Endothelial cell of umbilical vein (primary cell): ENCODE measurements around the gene TM9SF3. TPM values are rescaled to one million over a fixed set of nuclear protein-coding genes. Genes with fewer than 3 reads are reported as not detected.

Experiments
- BruUV-seq: library from RNA; stranded (reverse); fragments of 400-500 nt; replicated peaks from 2 replicates; lab custom pipeline; 2021; lab: Mats Ljungman, UMichigan
- CTCF ChIA-PET: fragments of 300-600, 350-600 bp; sonication (Branson Sonifier 250); formaldehyde crosslinking; loops from one replicate; lab custom pipeline; 2021; ENCODE audit warnings: antibody characterized with exemption, inconsistent platforms; lab: Charles Lee
- POLR2A ChIA-PET: fragments of 300-600, 350-600 bp; sonication (Branson Sonifier 250); formaldehyde crosslinking; loops from one replicate; lab custom pipeline; 2021; ENCODE audit warnings: antibody characterized with exemption, inconsistent platforms; lab: Charles Lee
- DNase-seq: peaks from one replicate; pipeline ENCODE4 v3.0.0-alpha.2; 2011; ENCODE audit warnings: low read depth, low spot score
- FAIRE-seq: peaks from 2 replicates; lab custom pipeline; 2011; peaks lifted over from hg19 to GRCh38; lab: Jason Lieb, UNC
- H2AFZ ChIP-seq: 2 replicates; pipeline ENCODE4 v1.6.0; 2012; ENCODE audit warnings: low read depth, low read length, control low read depth, inconsistent platforms
- H3K27ac ChIP-seq: 2 replicates; pipeline ENCODE4 v1.5.1; 2011; ENCODE audit warnings: low read depth, mild to moderate bottlenecking, control low read depth, low read length, moderate library complexity; ENCODE audit not compliant: insufficient read depth
- H3K27me3 ChIP-seq, 2 experiments: 2 replicates each; pipeline versions ENCODE4 v1.6.0 to v1.6.1; 2011; ENCODE audit warnings: low read length in 2 of 2, mixed read lengths in 1 of 2; ENCODE audit not compliant: control insufficient read depth in 2 of 2, insufficient read depth in 2 of 2
- H3K36me3 ChIP-seq, 2 experiments: 2 replicates in 1 of 2; 3 replicates in 1 of 2; pipeline ENCODE4 v1.5.1; 2011; ENCODE audit warnings: low read length in 2 of 2, mild to moderate bottlenecking in 1 of 2, moderate library complexity in 1 of 2; ENCODE audit not compliant: control insufficient read depth in 2 of 2, insufficient read depth in 2 of 2; ENCODE audit errors: extremely low read depth in 1 of 2
- H3K4me1 ChIP-seq: 3 replicates; pipeline ENCODE4 v1.5.1; 2011; ENCODE audit warnings: mild to moderate bottlenecking, low read length; ENCODE audit not compliant: control insufficient read depth, insufficient read depth; ENCODE audit errors: extremely low read depth
- H3K4me2 ChIP-seq: 2 replicates; pipeline ENCODE4 v1.6.1; 2011; ENCODE audit warnings: low read length, control low read depth, mixed read lengths; ENCODE audit not compliant: insufficient read depth
- H3K4me3 ChIP-seq, 3 experiments: fragments of 200-600 bp in 1 of 3; sonication (generic), shearing (Covaris generic) in 1 of 3; replicated peaks in 1 of 3; 2 replicates each; pipeline ENCODE4 v1.5.1; 2011 to 2016; ENCODE audit warnings: control low read depth in 3 of 3, low read length in 3 of 3, mild to moderate bottlenecking in 2 of 3, inconsistent platforms in 1 of 3, low read depth in 1 of 3, moderate library complexity in 1 of 3; ENCODE audit not compliant: insufficient read depth in 1 of 3
- H3K79me2 ChIP-seq: 2 replicates; pipeline ENCODE4 v1.6.0; 2012; ENCODE audit warnings: low read length, inconsistent platforms; ENCODE audit not compliant: control insufficient read depth, insufficient read depth
- H3K9ac ChIP-seq: replicated peaks from 2 replicates; pipeline ENCODE3; 2011; ENCODE audit warnings: low read length, control low read depth; ENCODE audit not compliant: insufficient read depth; ENCODE audit errors: extremely low read depth
- H3K9me1 ChIP-seq: replicated peaks from 3 replicates; pipeline ENCODE4 v1.6.0; 2011; ENCODE audit warnings: mild to moderate bottlenecking, low read length; ENCODE audit not compliant: control insufficient read depth, insufficient read depth; ENCODE audit errors: extremely low read depth
- H3K9me3 ChIP-seq: replicated peaks from 2 replicates; pipeline ENCODE4 v1.5.1; 2012; ENCODE audit warnings: low read length, inconsistent platforms; ENCODE audit not compliant: control insufficient read depth, insufficient read depth
- H4K20me1 ChIP-seq: replicated peaks from 2 replicates; pipeline ENCODE3; 2011; ENCODE audit warnings: mild to moderate bottlenecking, low read length; ENCODE audit not compliant: control insufficient read depth, insufficient read depth; ENCODE audit errors: extremely low read depth
- CTCF ChIP-seq, 2 donors: IDR thresholded peaks; 1 replicate in 1 of 2; 2 replicates in 1 of 2; pipeline ENCODE4 v1.5.1; 2011; ENCODE audit warnings: low read length in 2 of 2, mild to moderate bottlenecking in 2 of 2, moderate library complexity in 2 of 2, control low read depth in 1 of 2, inconsistent platforms in 1 of 2, low read depth in 1 of 2; ENCODE audit not compliant: insufficient read depth in 1 of 2; ENCODE audit errors: extremely low read depth in 1 of 2
- EZH2 ChIP-seq: IDR thresholded peaks from 2 replicates; pipeline ENCODE4 v1.6.1; 2012; ENCODE audit warnings: borderline replicate concordance, low read depth, mild to moderate bottlenecking, moderate library complexity, low read length, inconsistent platforms; ENCODE audit not compliant: severe bottlenecking
- FOS ChIP-seq: IDR thresholded peaks from 2 replicates; pipeline ENCODE4 v1.6.1; 2011; ENCODE audit warnings: mild to moderate bottlenecking, low read length, moderate library complexity, borderline replicate concordance; ENCODE audit not compliant: insufficient read depth
- GATA2 ChIP-seq: IDR thresholded peaks from 2 replicates; pipeline ENCODE4 v1.7.0; 2011; ENCODE audit warnings: low read depth, mild to moderate bottlenecking, moderate library complexity, mixed read lengths, low read length; ENCODE audit not compliant: insufficient read length, insufficient read depth
- JUN ChIP-seq: IDR thresholded peaks from 2 replicates; pipeline ENCODE4 v1.6.1; 2011; ENCODE audit warnings: borderline replicate concordance, low read depth; ENCODE audit not compliant: insufficient read length, insufficient read depth
- MAX ChIP-seq: IDR thresholded peaks from 2 replicates; pipeline ENCODE4 v1.6.1; 2011; ENCODE audit not compliant: insufficient read depth, insufficient read length
- MYC ChIP-seq: IDR thresholded peaks from one replicate; pipeline ENCODE4 v1.6.1; 2011; ENCODE audit warnings: mild to moderate bottlenecking, low read depth, low read length
- POLR2A ChIP-seq: IDR thresholded peaks from 2 replicates; pipeline ENCODE4 v1.6.1; 2012; ENCODE audit warnings: low read depth, mild to moderate bottlenecking, control low read depth, low read length
- POLR2AphosphoS5 ChIP-seq: IDR thresholded peaks from 2 replicates; pipeline ENCODE4 v1.6.1; 2012; ENCODE audit warnings: low read depth, mild to moderate bottlenecking, control low read depth, low read length, moderate library complexity; ENCODE audit not compliant: insufficient read depth
- dilution Hi-C: fragments of 300-500 bp; cut with MboI; formaldehyde crosslinking; loops from one replicate; pipeline ENCODE4 v1.15.0; 2019; ENCODE audit warnings: low sequenced_read_pairs; ENCODE audit not compliant: extremely low pct_ligation_motif_present
- intact Hi-C: fragments of 100-400 bp; cut with micrococcal nuclease; formaldehyde crosslinking; loops from one replicate; pipeline ENCODE4 v1.10.0; 2022
- polyA plus RNA-seq, 4 experiments: library from polyadenylated mRNA; depleted of rRNA in 3 of 4; stranded (reverse) in 3 of 4; unstranded in 1 of 4; fragments of >200 nt; gene quantifications; 2 replicates each; pipeline versions ENCODE4 v1.2.1 to v1.2.3, GENCODE V29; 2011 to 2012; ENCODE audit warnings: missing spikeins in 1 of 4
- total RNA-seq: library from RNA; stranded (reverse); gene quantifications from 2 replicates; pipeline ENCODE4 v1.2.3, GENCODE V29; 2021

TM9SF3 gene
- total and polyA plus RNA-seq, 2 donors (not counting 3 experiments of a cell fraction or from before 2014, with no cell fraction given) = 133 to 144 TPM

GRCh38 chr10:96591946-96592345 lies 5.1 kb upstream of the TM9SF3 start:
- BruUV-seq = no TSS peak
- Histone ChIP-seq H3K79me2 (no peaks in the 10 kb centered on the region), H3K9ac (no peak overlapping the region), H3K4me1 (peaks cover 21% of the 10 kb centered on the region), H3K4me2 (no peak overlapping the region), H4K20me1 (no peaks in the 10 kb centered on the region), H3K27ac (no peak overlapping the region), H3K9me1 (no peaks in the 10 kb centered on the region), H3K27me3 (peaks cover 0 to 10% of the 10 kb centered on the region in 2 experiments), H2AFZ (no peak overlapping the region), H3K9me3 (no peaks in the 10 kb centered on the region), H3K36me3 (no peaks in the 10 kb centered on the region), H3K4me3 (no peak overlapping the region)
- dilution Hi-C loops = no loop called here
- TF ChIP-seq MYC (no peak), FOS (no peak), JUN (no peak), POLR2A (no peak), MAX (no peak), GATA2 (no peak), EZH2 (no peak), CTCF (IDR thresholded peaks at IDR 0.05; ENCODE audit: extremely low read depth in 1 of 2, insufficient read depth in 1 of 2, low read depth in 1 of 2, low read length in 2 of 2) (no peak), POLR2AphosphoS5 (no peak)
- ChIA-PET CTCF (no interaction called here), POLR2A (no interaction called here)
- DNase-seq (no peak), FAIRE-seq (no peak)
- intact Hi-C loops = no loop called here
